HepG2 (cell line): ENCODE measurements around the gene OR6S1. TPM values are rescaled to one million over a fixed set of nuclear protein-coding genes. Genes with fewer than 3 reads are reported as not detected.
A peak's percentile ranks its signal among the peaks of the same experiment; 100 is the strongest.

Experiments used
- DPF2 ChIP-seq: sonication (generic); formaldehyde crosslinking; IDR thresholded peaks from 2 replicates; pipeline ENCODE4 v1.4.0; 2020; ENCODE audit warnings: mild to moderate bottlenecking, low read depth, missing genetic modification reagents, borderline replicate concordance
- JUN ChIP-seq: sonication (generic); formaldehyde crosslinking; IDR thresholded peaks from 2 replicates; pipeline ENCODE4 v1.4.0; 2020; ENCODE audit warnings: mild to moderate bottlenecking, missing genetic modification reagents
- KLF6 ChIP-seq: IDR thresholded peaks from 2 replicates; pipeline ENCODE4 v1.8.0; 2016; ENCODE audit warnings: missing biosample characterization, missing genetic modification reagents
- MLXIP ChIP-seq: sonication (generic); formaldehyde crosslinking; IDR thresholded peaks from 2 replicates; pipeline ENCODE4 v1.9.0; 2021; ENCODE audit warnings: missing genetic modification reagents, borderline replicate concordance
- NRL ChIP-seq: sonication (generic); formaldehyde crosslinking; IDR thresholded peaks from 2 replicates; pipeline ENCODE4 v1.5.0; 2020; ENCODE audit warnings: missing genetic modification reagents, mild to moderate bottlenecking, moderate library complexity, borderline replicate concordance
- POLR2G ChIP-seq: fragments of 200-400 bp; formaldehyde crosslinking; IDR thresholded peaks from 2 replicates; pipeline ENCODE4 v1.6.1; 2018; ENCODE audit warnings: mild to moderate bottlenecking, low read depth, low read length, moderate library complexity
- PRMT3 ChIP-seq: sonication (generic); formaldehyde crosslinking; IDR thresholded peaks from 2 replicates; pipeline ENCODE4 v1.8.1; 2022; ENCODE audit warnings: low read depth, mild to moderate bottlenecking, moderate library complexity, missing genetic modification reagents, borderline replicate concordance
- SP140L ChIP-seq: sonication (generic); formaldehyde crosslinking; IDR thresholded peaks from 2 replicates; pipeline ENCODE4 v1.4.0; 2020; ENCODE audit warnings: missing genetic modification reagents, borderline replicate concordance
- ZFP91 ChIP-seq: sonication (generic); formaldehyde crosslinking; IDR thresholded peaks from 2 replicates; pipeline ENCODE4 v1.9.0; 2022; ENCODE audit warnings: missing genetic modification reagents, mild to moderate bottlenecking, borderline replicate concordance
- ZNF143 ChIP-seq: sonication (generic); formaldehyde crosslinking; IDR thresholded peaks from 2 replicates; pipeline ENCODE4 v1.4.0; 2020; ENCODE audit warnings: missing genetic modification reagents
- ZNF207 ChIP-seq: fragments of 450-650 bp; IDR thresholded peaks from 2 replicates; pipeline ENCODE4 v1.6.1; 2016; ENCODE audit warnings: antibody characterized with exemption, borderline replicate concordance
- ZNF264 ChIP-seq: sonication (generic); formaldehyde crosslinking; IDR thresholded peaks from 2 replicates; pipeline ENCODE4 v1.4.0; 2020; ENCODE audit warnings: missing genetic modification reagents
- ZNF430 ChIP-seq: sonication (generic); formaldehyde crosslinking; IDR thresholded peaks from 2 replicates; pipeline ENCODE4 v1.9.0; 2021; ENCODE audit warnings: mild to moderate bottlenecking, missing genetic modification reagents
- polyA plus RNA-seq, 8 experiments: library from polyadenylated mRNA; depleted of rRNA in 3 of 8; stranded (reverse) in 7 of 8; unstranded in 1 of 8; fragments of >200 nt; fragmentation: Illumina TruSeq in 4 of 8; extraction: Trizol in 4 of 8; gene quantifications; 2 replicates each; pipeline versions ENCODE4 v1.2.1 to v1.2.3, GENCODE V29; 2011 to 2016; ENCODE audit warnings: low read depth in 4 of 8, missing spikeins in 1 of 8, mixed read lengths in 1 of 8; ENCODE audit not compliant: insufficient read depth in 1 of 8
- total RNA-seq, 5 experiments: library from RNA; depleted of rRNA; stranded (reverse); fragments of >200 nt; fragmentation: Illumina TruSeq; extraction: Trizol; gene quantifications; 2 replicates each; pipeline ENCODE4 v1.2.3, GENCODE V29; 2016; ENCODE audit warnings: low read depth in 1 of 5
- TF ChIP-seq, protein P1 (sequence below): sonication (generic); formaldehyde crosslinking; IDR thresholded peaks from 2 replicates; pipeline ENCODE4 v1.4.0; 2020; ENCODE audit warnings: mild to moderate bottlenecking, missing genetic modification reagents
- TF ChIP-seq, protein P2 (sequence below): sonication (generic); formaldehyde crosslinking; IDR thresholded peaks from 2 replicates; pipeline ENCODE4 v1.4.0; 2020; ENCODE audit warnings: missing genetic modification reagents
- TF ChIP-seq, protein P3 (sequence below): sonication (generic); formaldehyde crosslinking; IDR thresholded peaks from 2 replicates; pipeline ENCODE4 v1.4.0; 2020; ENCODE audit warnings: missing genetic modification reagents, borderline replicate concordance
- TF ChIP-seq, protein P4 (sequence below): IDR thresholded peaks from 2 replicates; pipeline ENCODE4 v1.6.1; 2018; ENCODE audit warnings: missing genetic modification reagents

Gene OR6S1
- total and polyA plus RNA-seq, 2 of the 13 experiments (the other 11 are each of a cell fraction or from before 2014, with no cell fraction given): 0.09 TPM; not detected in 1

DNA sequence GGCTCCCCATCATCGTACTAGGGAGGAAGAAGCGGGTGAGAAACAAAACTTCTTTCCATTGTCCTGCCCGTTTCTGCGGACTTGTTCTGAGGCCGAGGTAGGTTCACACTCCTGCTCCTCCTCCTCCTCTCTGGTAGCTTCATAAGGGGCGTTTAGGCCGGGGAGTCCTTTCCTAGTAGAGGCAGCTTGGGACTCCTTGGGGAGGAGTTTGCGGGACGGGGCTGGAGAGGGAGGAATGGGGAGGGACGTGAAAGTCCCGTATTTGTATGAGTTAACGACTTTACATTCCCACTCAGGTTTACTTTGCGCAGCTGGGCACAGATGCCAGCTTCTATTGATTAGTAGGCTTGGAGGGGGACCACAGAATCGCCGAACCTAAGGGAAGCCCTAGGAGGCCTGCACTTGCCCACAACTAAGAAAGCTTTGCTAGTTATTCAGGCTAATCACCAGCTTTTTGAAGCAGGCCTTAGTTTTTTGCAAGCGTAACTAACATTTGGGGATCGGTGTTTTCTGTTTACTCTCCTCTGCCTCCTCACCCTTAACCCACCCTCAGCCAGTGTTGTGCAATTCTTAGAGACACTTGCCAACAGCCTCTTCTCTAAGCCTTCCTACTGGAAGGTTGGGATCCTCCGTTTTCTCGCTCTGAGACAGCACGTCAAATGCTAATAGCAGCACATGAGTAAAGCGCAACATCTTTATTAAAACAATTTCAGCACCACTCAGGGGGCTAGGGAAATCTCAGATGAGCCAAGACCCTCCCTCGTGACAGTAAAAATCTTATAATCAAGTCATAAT is 43.4 kb upstream of the OR6S1 start (continued):
- 0 out of 2 replicates have a peak, but pooled peaks have one; percentile 76 for TF ChIP-seq PRMT3 (CRISPR knock-in tag)
- no peak for TF ChIP-seq ZNF143 (CRISPR knock-in tag)
- no peak for TF ChIP-seq JUN (CRISPR knock-in tag)
- TF ChIP-seq, protein P1, sequence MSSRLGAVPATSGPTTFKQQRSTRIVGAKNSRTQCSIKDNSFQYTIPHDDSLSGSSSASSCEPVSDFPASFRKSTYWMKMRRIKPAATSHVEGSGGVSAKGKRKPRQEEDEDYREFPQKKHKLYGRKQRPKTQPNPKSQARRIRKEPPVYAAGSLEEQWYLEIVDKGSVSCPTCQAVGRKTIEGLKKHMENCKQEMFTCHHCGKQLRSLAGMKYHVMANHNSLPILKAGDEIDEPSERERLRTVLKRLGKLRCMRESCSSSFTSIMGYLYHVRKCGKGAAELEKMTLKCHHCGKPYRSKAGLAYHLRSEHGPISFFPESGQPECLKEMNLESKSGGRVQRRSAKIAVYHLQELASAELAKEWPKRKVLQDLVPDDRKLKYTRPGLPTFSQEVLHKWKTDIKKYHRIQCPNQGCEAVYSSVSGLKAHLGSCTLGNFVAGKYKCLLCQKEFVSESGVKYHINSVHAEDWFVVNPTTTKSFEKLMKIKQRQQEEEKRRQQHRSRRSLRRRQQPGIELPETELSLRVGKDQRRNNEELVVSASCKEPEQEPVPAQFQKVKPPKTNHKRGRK: no peak
- TF ChIP-seq ZNF207: no peak
- TF ChIP-seq SP140L: no peak
- TF ChIP-seq DPF2: no peak; the same call in 1 of the 2 replicates
- 0 out of 2 replicates have a peak, but pooled peaks have one; percentile 8 for TF ChIP-seq NRL (CRISPR knock-in tag)
- TF ChIP-seq ZFP91 (CRISPR knock-in tag): no peak
- TF ChIP-seq POLR2G: peak; percentile 23
- no peak for TF ChIP-seq ZNF264
- TF ChIP-seq KLF6: no peak
- TF ChIP-seq, protein P2, sequence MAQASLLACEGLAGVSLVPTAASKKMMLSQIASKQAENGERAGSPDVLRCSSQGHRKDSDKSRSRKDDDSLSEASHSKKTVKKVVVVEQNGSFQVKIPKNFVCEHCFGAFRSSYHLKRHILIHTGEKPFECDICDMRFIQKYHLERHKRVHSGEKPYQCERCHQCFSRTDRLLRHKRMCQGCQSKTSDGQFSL (CRISPR knock-in tag): no peak
- no peak for TF ChIP-seq MLXIP (CRISPR knock-in tag)
- TF ChIP-seq, protein P3, sequence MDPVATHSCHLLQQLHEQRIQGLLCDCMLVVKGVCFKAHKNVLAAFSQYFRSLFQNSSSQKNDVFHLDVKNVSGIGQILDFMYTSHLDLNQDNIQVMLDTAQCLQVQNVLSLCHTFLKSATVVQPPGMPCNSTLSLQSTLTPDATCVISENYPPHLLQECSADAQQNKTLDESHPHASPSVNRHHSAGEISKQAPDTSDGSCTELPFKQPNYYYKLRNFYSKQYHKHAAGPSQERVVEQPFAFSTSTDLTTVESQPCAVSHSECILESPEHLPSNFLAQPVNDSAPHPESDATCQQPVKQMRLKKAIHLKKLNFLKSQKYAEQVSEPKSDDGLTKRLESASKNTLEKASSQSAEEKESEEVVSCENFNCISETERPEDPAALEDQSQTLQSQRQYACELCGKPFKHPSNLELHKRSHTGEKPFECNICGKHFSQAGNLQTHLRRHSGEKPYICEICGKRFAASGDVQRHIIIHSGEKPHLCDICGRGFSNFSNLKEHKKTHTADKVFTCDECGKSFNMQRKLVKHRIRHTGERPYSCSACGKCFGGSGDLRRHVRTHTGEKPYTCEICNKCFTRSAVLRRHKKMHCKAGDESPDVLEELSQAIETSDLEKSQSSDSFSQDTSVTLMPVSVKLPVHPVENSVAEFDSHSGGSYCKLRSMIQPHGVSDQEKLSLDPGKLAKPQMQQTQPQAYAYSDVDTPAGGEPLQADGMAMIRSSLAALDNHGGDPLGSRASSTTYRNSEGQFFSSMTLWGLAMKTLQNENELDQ (CRISPR knock-in tag): no peak
- peak; percentile 28; the same call in 1 of the 2 replicates for TF ChIP-seq ZNF430
- TF ChIP-seq, protein P4, sequence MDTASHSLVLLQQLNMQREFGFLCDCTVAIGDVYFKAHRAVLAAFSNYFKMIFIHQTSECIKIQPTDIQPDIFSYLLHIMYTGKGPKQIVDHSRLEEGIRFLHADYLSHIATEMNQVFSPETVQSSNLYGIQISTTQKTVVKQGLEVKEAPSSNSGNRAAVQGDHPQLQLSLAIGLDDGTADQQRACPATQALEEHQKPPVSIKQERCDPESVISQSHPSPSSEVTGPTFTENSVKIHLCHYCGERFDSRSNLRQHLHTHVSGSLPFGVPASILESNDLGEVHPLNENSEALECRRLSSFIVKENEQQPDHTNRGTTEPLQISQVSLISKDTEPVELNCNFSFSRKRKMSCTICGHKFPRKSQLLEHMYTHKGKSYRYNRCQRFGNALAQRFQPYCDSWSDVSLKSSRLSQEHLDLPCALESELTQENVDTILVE (CRISPR knock-in tag): no peak; the same call in 1 of the 2 replicates
